ENCODE measurements around the gene UBE2G1. TPM values are rescaled to one million over a fixed set of nuclear protein-coding genes. Genes with fewer than 3 reads are reported as not detected.
A peak's percentile ranks its signal among the peaks of the same experiment; 100 is the strongest.

UBE2G1 gene
- total and polyA plus RNA-seq, 10 of the 15 experiments (the other 5 are each of a cell fraction or from before 2014, with no cell fraction given), result 24.4 to 139 (median 77.4) TPM

- no peaks in the 10 kb centered on the region for H4K20me1 ChIP-seq (ENCODE audit: control insufficient read depth, insufficient read depth)
- H3K36me3 ChIP-seq (ENCODE audit: control insufficient read depth in 2 of 2, insufficient read depth in 2 of 2, low read length in 1 of 2), result peaks cover 6 to 11% of the 10 kb centered on the region in 2 experiments
- no peak overlapping the region for H3K9ac ChIP-seq (ENCODE audit: control insufficient read depth, insufficient read depth, low read length)
- peaks cover 24% of the 10 kb centered on the region for H3K79me2 ChIP-seq (ENCODE audit: control insufficient read depth, insufficient read depth, low read length)
- FAIRE-seq (no peak), DNase-seq (ENCODE audit: low read depth, low spot score) (no peak), ATAC-seq (no peak)
- no peak overlapping the region for H3K4me3 ChIP-seq
- H3K9me3 ChIP-seq (replicated peaks; ENCODE audit: control insufficient read depth, insufficient read depth, low read length), result no peaks in the 10 kb centered on the region
- no peak overlapping the region for H3K27ac ChIP-seq (ENCODE audit: control insufficient read depth, insufficient read depth)
- 0 out of 2 replicates have a peak, but pooled peaks cover 1% of the 10 kb centered on the region for H3K4me1 ChIP-seq (ENCODE audit: control insufficient read depth, insufficient read depth, low read length)
- CTCF ChIA-PET, result interaction anchor here (1.4 to 1.6 kb wide), 2 partner anchors 19 to 38 kb away, joined by 3 to 4 read pairs; no protein-coding TSS in a partner anchor
- intact Hi-C loops (cut with micrococcal nuclease; ENCODE audit: unreplicated experiment), result no loop called here
- RAD21 ChIA-PET (ENCODE audit: unreplicated experiment), result interaction anchor here (1.1 kb wide), 1 partner anchor 92 kb away, joined by 3 read pairs; no protein-coding TSS in a partner anchor
- H2AFZ ChIP-seq (ENCODE audit: control insufficient read depth, low read depth, low read length), result no peak overlapping the region
- WGBS (ENCODE audit: insufficient coverage, insufficient replicate concordance, low lambda C conversion rate, missing lambda C conversion rate), result 70% methylated on average over 7 of the region's 7 CpGs
- H3K27me3 ChIP-seq (replicated peaks in 1 of 2; ENCODE audit: control insufficient read depth in 2 of 2, insufficient read depth in 2 of 2, low read length in 1 of 2), result no peaks in the 10 kb centered on the region
- BruUV-seq (replicated peaks), result no TSS peak
- H3K4me2 ChIP-seq (ENCODE audit: control insufficient read depth, insufficient read depth), result no peak overlapping the region
- SMC1A ChIA-PET (ENCODE audit: uncharacterized antibody, unreplicated experiment), result interaction anchor here (1.1 to 1.8 kb wide), 5 partner anchors 31 to 146 kb away, joined by 3 to 4 read pairs (median 3); no protein-coding TSS in a partner anchor
- TF ChIP-seq MTA3 (IDR thresholded peaks at IDR 0.05; ENCODE audit: borderline replicate concordance, low read length) (0 out of 2 replicates have a peak, but pooled peaks have one; percentile 1), RFX5 (IDR thresholded peaks at IDR 0.05; ENCODE audit: low read depth, low read length) (no peak)
- POLR2A ChIA-PET, result no interaction called here
- in situ Hi-C loops (cut with MboI), result no loop called here
These were observed 99.9 kb downstream of the UBE2G1 start for GRCh38 chr17:4266550-4266949.

GRCh38 chr17:4263282-4264215, 102.9 kb downstream of the UBE2G1 start, which contains the start of gene ANKFY1:
Gene ANKFY1 (minus strand): TSS chr17:4263979. CDS start chr17:4263941, 38 bp downstream.
- H2AFZ ChIP-seq (ENCODE audit: control insufficient read depth, low read depth, low read length), result peak within 1 kb of the TSS; percentile 83
- peaks cover 11% of the 10 kb centered on the region; the same call in 2 of the 3 replicates for H3K9me3 ChIP-seq (replicated peaks; ENCODE audit: control insufficient read depth, insufficient read depth, low read length)
- peak; percentile 93 for FAIRE-seq
- no peaks in the 10 kb centered on the region for H3K27me3 ChIP-seq (replicated peaks in 1 of 2; ENCODE audit: control insufficient read depth in 2 of 2, insufficient read depth in 2 of 2, low read length in 1 of 2)
- peak; percentile 87 for DNase-seq (ENCODE audit: low read depth, low spot score)
- in situ Hi-C loops (cut with MboI) (no loop called here), intact Hi-C loops (cut with micrococcal nuclease; ENCODE audit: unreplicated experiment) (no loop called here)
- H3K27ac ChIP-seq (ENCODE audit: control insufficient read depth, insufficient read depth), result peak within 1 kb of the TSS; percentile 80
- no TSS peak for BruUV-seq (replicated peaks)
- CTCF ChIA-PET, result interaction anchor here (0.6 to 5.6 kb wide), 4 partner anchors 12 to 48 kb away, joined by 3 to 32 read pairs (median 6); no protein-coding TSS in a partner anchor
- peaks cover 47% of the 10 kb centered on the region for H3K79me2 ChIP-seq (ENCODE audit: control insufficient read depth, insufficient read depth, low read length)
- RAD21 ChIA-PET (ENCODE audit: unreplicated experiment), result interaction anchor here (0.5 to 1.9 kb wide), 4 partner anchors 13 to 592 kb away, joined by 3 to 6 read pairs (median 4); no protein-coding TSS in a partner anchor
- no peaks in the 10 kb centered on the region; the same call in 1 of the 2 replicates for H4K20me1 ChIP-seq (ENCODE audit: control insufficient read depth, insufficient read depth)
- POLR2A ChIA-PET, result interaction anchor here (0.6 to 2.0 kb wide), 6 partner anchors 12 to 1670 kb away, joined by 3 to 8 read pairs (median 4); partner anchors contain the start of genes CYB5D2 and PAFAH1B1
- peak within 1 kb of the TSS; percentile 94 for H3K4me3 ChIP-seq
- SMC1A ChIA-PET (ENCODE audit: uncharacterized antibody, unreplicated experiment), result interaction anchor here (1.0 to 5.5 kb wide), 5 partner anchors 9 to 47 kb away, joined by 3 to 38 read pairs (median 4); no protein-coding TSS in a partner anchor
- 0 out of 2 replicates have a peak, but pooled peaks cover 3% of the 10 kb centered on the region for H3K4me1 ChIP-seq (ENCODE audit: control insufficient read depth, insufficient read depth, low read length)
- H3K4me2 ChIP-seq (ENCODE audit: control insufficient read depth, insufficient read depth), result peak within 1 kb of the TSS; percentile 83
- H3K36me3 ChIP-seq (ENCODE audit: control insufficient read depth in 2 of 2, insufficient read depth in 2 of 2, low read length in 1 of 2), result peaks cover 1 to 15% of the 10 kb centered on the region in 2 experiments; a peak in 3 of 4 replicates
- under 1% methylated on average over 69 of the region's 85 CpGs for WGBS (ENCODE audit: insufficient coverage, insufficient replicate concordance, low lambda C conversion rate, missing lambda C conversion rate)
- peak; percentile 98 for ATAC-seq
- peak within 1 kb of the TSS; percentile 84 for H3K9ac ChIP-seq (ENCODE audit: control insufficient read depth, insufficient read depth, low read length)
- peak; percentile 20; the same call in 1 of the 2 replicates for TF ChIP-seq RUNX3 (IDR thresholded peaks at IDR 0.05; ENCODE audit: low read length)
- TF ChIP-seq CEBPZ (IDR thresholded peaks at IDR 0.05; ENCODE audit: low read depth, low read length), result no peak
- TF ChIP-seq ZSCAN29 (IDR thresholded peaks at IDR 0.05), result no peak
- TF ChIP-seq CBX5 (IDR thresholded peaks at IDR 0.05; ENCODE audit: low read depth), result no peak; the same call in 1 of the 2 replicates
- TF ChIP-seq GATAD2B (conservative IDR thresholded peaks at IDR 0.05; ENCODE audit: low read depth), result peak; percentile 64
- peak; percentile 79 for TF ChIP-seq RELA (IDR thresholded peaks at IDR 0.05; ENCODE audit: borderline replicate concordance, partially characterized antibody)
- no peak for TF ChIP-seq FOXM1 (IDR thresholded peaks at IDR 0.05; ENCODE audit: low read depth, low read length)
- no peak for TF ChIP-seq ZNF622 (IDR thresholded peaks at IDR 0.05)
- no peak for TF ChIP-seq CHD1 (IDR thresholded peaks at IDR 0.05; ENCODE audit: low read depth, low read length)
